ENCODE measurements around the gene HLA-DQB1.

Gene HLA-DQB1

GRCh38 chr6:32623693-32624092, 42.8 kb downstream of the HLA-DQB1 start:
- no peak for DNase-seq

DNA sequence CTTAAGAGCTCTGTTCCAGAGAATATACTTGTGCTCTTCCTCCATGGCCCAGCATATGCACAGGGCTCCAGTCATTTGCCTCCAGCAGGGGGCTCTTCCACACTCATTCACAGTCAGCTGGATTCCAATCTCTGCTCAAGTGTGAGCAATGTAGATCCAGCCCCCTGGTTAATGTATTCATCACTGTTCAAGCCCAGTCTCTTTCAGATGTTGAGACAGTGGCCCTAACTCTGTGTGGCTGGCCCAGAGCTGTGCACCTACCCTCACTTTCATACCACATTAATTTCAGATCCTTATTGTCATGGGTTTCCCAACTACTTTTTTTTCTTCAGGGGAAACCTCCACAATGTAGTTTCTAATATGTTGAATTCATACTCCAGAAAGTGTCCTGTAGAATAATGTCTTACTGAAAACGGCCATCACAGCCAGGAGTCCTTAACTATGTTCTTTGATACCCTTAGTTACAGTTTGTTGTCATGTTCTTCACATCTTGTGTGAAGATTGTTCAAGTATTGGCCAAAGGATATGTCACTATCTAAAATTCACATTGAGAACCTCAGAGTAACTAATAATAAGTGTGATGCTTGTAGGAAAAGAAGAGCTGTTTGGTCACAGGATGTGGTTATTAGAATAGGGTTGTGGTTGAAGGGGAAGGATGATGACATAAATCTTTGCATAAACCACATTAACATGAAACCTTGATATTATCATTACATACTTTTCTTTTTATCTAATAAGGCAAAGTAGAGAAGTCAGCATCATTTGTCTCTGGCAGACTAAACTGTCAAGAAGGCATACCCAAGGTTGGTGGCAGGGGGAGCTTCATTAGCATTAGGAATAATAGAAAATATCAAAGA, 43.7 kb downstream of the HLA-DQB1 start:
- peak; percentile 83 to 93 for DNase-seq

DNA sequence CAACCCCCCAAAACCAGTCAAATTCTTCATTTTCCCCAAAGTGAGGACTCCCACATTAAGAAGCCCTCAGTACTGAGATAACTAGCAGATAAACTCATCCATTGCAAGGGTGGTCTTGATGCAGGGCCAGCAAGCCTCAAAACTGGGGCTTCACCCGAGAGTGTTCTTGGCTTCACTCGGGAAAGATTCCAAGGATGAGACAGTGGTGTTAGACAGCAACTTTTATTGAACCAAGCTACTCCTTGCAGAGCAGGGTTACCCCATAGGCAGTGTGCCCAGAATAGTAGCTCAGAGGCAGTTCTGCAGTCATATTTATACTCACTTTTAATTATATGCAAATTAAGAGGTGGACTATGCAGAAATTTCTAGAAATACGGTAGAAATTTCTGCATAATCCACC, 45.1 kb downstream of the HLA-DQB1 start:
- DNase-seq = no peak

DNA sequence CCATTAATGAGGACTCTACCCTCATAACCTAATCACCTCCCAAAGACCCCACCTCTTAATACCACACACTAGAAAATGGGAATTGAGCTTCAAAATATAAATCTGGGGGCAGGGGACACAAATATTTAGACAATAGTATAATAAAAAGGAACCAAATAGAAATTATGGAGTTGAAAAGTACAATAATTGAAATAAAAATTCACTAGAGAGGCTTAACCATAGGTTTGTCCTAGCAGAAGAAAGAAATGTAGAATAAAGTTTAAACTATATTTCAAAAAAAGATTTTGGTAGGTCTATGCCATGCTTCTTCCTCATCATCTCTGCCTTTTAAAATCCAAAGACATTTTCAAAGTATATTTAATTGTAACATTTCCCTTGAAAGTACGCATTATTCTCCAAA, 48.7 kb downstream of the HLA-DQB1 start:
- DNase-seq = no peak

- no peak for DNase-seq
These were observed 50.4 kb downstream of the HLA-DQB1 start for GRCh38 chr6:32615885-32616532.

DNA sequence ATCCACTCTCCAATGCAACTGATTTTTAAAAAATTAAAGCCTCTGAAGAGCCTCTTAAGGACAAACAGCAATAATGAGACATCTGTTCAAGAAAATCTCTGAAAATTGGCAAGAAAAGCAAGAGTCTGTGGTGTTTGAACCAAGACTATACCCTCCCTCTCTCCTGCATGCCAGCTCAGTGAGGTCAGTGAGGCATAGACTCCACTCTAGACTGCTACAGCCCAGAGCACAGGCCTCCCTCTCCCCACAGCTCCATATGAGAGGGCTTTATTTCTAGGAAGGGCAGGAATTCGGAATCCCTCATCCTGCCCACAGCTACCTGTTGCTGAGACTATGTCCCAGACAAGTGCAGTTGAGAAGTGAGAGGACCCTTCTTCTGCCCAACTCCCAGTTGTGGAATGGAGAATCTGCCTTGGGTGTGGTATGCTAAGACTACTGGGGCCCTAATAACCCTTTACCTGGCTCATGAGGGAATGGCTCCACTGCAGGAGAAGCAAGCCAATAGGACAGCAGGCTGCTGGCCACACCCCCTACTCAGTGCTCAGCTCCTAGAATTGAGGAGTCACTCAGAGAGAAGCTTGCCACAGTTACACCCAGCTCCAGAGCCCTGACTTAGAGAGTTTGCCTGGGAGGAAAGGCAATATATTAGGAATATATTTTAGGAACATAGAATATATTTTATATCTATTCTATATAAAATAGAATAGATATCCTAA, 51.9 kb downstream of the HLA-DQB1 start:
- no peak for DNase-seq

GRCh38 chr6:32613475-32613874, 53.0 kb downstream of the HLA-DQB1 start:
- DNase-seq = no peak

DNA sequence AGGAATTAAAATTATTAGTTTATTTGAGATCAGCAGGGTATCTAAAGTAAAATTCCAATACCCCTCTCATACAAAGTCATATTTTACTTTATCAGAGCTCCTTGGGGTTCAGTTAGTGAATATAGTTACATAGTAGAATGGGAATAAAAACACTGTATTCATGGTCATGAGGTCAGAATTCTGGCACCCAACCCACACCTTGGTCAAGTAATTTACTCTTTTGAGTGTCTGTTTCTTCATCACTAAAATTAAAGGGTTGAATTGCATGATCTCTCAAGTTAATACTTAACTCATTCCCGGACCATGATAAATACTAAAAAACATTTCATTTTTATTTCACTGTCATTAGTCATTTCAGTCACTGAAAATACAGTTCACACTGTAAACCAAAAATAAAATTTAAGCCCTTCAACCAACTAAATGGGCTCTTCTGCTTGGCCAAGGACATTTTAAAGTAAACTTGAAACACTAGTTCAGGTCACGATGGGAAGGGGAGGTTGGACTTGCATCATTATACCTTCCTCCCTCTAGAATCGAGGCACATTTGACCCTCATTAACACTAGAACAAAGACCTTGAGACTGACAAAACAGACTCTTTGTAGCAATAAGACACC, 55.7 kb downstream of the HLA-DQB1 start:
- DNase-seq = no peak

DNA sequence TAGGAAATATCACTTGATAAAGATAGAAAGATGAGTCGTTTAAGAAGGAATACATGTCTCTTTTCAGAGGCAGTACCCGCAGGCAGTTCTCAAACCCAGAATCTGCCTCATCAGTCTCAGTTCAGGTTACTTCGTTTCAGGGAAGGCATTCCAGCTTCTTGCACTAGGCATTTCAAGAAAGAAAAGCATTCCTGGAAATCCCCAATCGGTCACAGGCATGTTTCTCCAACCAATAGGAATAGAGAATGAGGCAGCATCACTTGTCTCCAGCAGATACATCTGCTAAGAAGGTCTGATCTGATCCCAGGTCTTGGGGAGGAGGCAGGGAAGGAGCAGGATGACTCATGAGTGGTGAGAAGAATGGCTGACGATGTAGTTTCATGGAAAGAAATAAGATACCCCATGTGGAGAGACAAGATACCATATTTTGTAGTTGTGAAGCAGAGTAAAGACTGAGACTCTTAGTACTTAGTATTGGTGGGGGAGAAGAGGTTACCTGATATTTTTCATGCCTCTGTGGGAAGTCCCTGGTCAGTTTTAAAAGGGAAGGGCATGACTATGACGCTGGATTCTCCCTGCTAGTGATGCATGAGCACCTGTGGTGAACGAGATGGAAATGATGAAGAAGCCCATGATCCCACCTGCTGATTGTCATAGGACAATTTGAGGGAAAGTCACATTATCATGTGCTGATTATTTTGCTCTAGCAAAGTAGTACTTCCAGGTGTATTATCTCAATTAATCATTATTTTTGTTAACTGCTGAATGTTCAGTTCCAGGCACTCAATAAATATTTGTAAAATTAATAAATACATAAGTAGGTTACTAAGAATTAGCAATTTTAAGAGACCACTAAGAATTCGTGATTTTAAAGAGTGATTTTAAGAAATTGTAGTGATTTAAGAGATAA, 56.5 kb downstream of the HLA-DQB1 start:
- DNase-seq = peak; percentile 82 to 85
